Stimulated activated CD4-positive, alpha-beta T cell treated with anti-CD3 and anti-CD28 coated beads, Interleukin-12 subunit alpha, Interleukin-12 subunit beta, amount 100 ng/mL, for 48 hours (primary cell): ENCODE results near the gene SPON1.
"Not testable (repeated sequence)": the region's sequence is repeated elsewhere in the genome, so short reads cannot be mapped to it uniquely, and the experiment has no call there.

Experiments used
- DNase-seq, 3 donors: peaks; one replicate each; pipeline ENCODE4 v3.0.0-alpha.2; 2020; ENCODE audit warnings: low read depth in 2 of 3, low spot score in 1 of 3

SPON1 gene

GRCh38 chr11:14081581-14082231 is 119.2 kb downstream of the SPON1 start:
- DNase-seq, result no peak

GRCh38 chr11:14082338-14082737 is 119.8 kb downstream of the SPON1 start:
- DNase-seq, result no peak

GRCh38 chr11:14088861-14089260 is 126.3 kb downstream of the SPON1 start:
- not testable (repeated sequence) for DNase-seq

GRCh38 chr11:14089690-14090462 is 127.4 kb downstream of the SPON1 start:
- DNase-seq, result no peak

- not testable (repeated sequence) for DNase-seq
These were observed 128.1 kb downstream of the SPON1 start for GRCh38 chr11:14090631-14091030.

GRCh38 chr11:14093065-14093464 is 130.5 kb downstream of the SPON1 start:
- DNase-seq, result no peak

GRCh38 chr11:14094481-14095037 is 132.0 kb downstream of the SPON1 start:
- no peak for DNase-seq

GRCh38 chr11:14095882-14096281 is 133.4 kb downstream of the SPON1 start:
- no peak for DNase-seq

- DNase-seq, result no peak
These were observed 134.1 kb downstream of the SPON1 start for GRCh38 chr11:14096606-14097005.

- DNase-seq, result no peak
These were observed 138.9 kb downstream of the SPON1 start for GRCh38 chr11:14101388-14101787.

GRCh38 chr11:14102766-14103165 is 140.2 kb downstream of the SPON1 start:
- no peak for DNase-seq

- no peak for DNase-seq
These were observed 142.9 kb downstream of the SPON1 start for GRCh38 chr11:14105446-14105845.

- no peak for DNase-seq
These were observed 144.0 kb downstream of the SPON1 start for GRCh38 chr11:14106303-14107049.

- DNase-seq, result no peak
These were observed 144.5 kb downstream of the SPON1 start for GRCh38 chr11:14107050-14107430.

GRCh38 chr11:14109742-14110141 is 147.2 kb downstream of the SPON1 start:
- DNase-seq, result no peak

GRCh38 chr11:14110629-14111028 is 148.1 kb downstream of the SPON1 start:
- DNase-seq, result no peak

GRCh38 chr11:14111496-14111895 is 149.0 kb downstream of the SPON1 start:
- DNase-seq, result no peak

- DNase-seq, result no peak
These were observed 150.2 kb downstream of the SPON1 start for GRCh38 chr11:14112721-14113120.

GRCh38 chr11:14114269-14114668 is 151.7 kb downstream of the SPON1 start:
- no peak for DNase-seq

- no peak for DNase-seq
These were observed 152.3 kb downstream of the SPON1 start for GRCh38 chr11:14114786-14115185.

- DNase-seq, result no peak
These were observed 155.1 kb downstream of the SPON1 start for GRCh38 chr11:14117632-14118031.

GRCh38 chr11:14118072-14118471 is 155.5 kb downstream of the SPON1 start:
- DNase-seq, result no peak
